Colonic mucosa (tissue), 4 donors: ENCODE results near the gene LRP11. TPM values are rescaled to one million over a fixed set of nuclear protein-coding genes. Genes with fewer than 3 reads are reported as not detected.
A peak's percentile ranks its signal among the peaks of the same experiment; 100 is the strongest.
"Not testable (repeated sequence)": the region's sequence is repeated elsewhere in the genome, so short reads cannot be mapped to it uniquely, and the experiment has no call there.

Experiments used
- DNase-seq: peaks from one replicate; pipeline ENCODE4 v3.0.0-alpha.2; 2020
- H3K27ac ChIP-seq: fragments of 200-600 bp; one replicate; pipeline ENCODE4 v1.8.0; 2021
- H3K27me3 ChIP-seq: fragments of 200-600 bp; one replicate; pipeline ENCODE4 v1.8.0; 2021
- H3K36me3 ChIP-seq: fragments of 200-600 bp; one replicate; pipeline ENCODE4 v1.8.0; 2021
- H3K4me1 ChIP-seq: fragments of 200-600 bp; one replicate; pipeline ENCODE4 v1.8.0; 2021; ENCODE audit warnings: mild to moderate bottlenecking
- H3K4me3 ChIP-seq: fragments of 200-600 bp; one replicate; pipeline ENCODE4 v1.8.0; 2021
- H3K9ac ChIP-seq, 2 donors: one replicate each; pipeline ENCODE4 v1.7.0; 2013; ENCODE audit warnings: control low read depth in 2 of 2, low read depth in 2 of 2, low read length in 2 of 2
- H3K9me3 ChIP-seq: fragments of 200-600 bp; one replicate; pipeline ENCODE4 v1.8.0; 2021
- intact Hi-C: fragments of 100-400 bp; cut with DNase I; formaldehyde crosslinking; loops from one replicate; pipeline ENCODE4 v1.14.1; 2022
- total RNA-seq, 2 donors: library from RNA; stranded (reverse); fragmentation: NEBNext Ultra II Directional in 1 of 2; extraction: Animal tissue kit (Norgen Biotek cat#: 25700) in 1 of 2; gene quantifications; one replicate each; pipeline ENCODE4 v1.2.1, GENCODE V29; 2021
- TF ChIP-seq, protein P1 (sequence below): fragments of 200-600 bp; IDR thresholded peaks from one replicate; pipeline ENCODE4 v1.8.0; 2022; ENCODE audit warnings: antibody characterized with exemption, mild to moderate bottlenecking
- donor health status: healthy.
- donor health status: DM: no; HTN: no; CAD: no.
- donor health status: DM: no; HTN: no; CAD: no.

The LRP11 gene
- total RNA-seq, 2 donors from 2014 or later, result 24.8 to 39.4 TPM

DNA sequence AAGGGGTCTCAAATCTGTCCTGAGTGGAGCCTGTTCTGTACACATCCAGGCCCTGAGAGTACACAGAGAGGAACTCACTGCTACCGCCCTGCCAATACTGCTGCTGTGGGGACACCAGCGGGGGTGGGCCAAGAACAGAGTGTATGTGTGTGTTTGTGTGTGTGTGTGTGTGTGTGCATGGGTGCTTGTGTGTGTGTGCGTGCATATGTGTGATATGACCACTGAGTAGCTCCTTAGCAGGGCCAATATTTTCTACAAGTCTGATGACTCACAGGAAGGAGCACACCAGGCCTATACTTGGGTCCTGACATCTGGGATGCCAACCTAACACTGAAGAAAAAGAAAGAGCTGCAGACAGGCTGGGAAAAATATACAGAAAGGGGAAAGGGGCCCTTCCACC is 32.3 kb upstream of the LRP11 start:
- no peak overlapping the region for H3K4me3 ChIP-seq
- H3K9me3 ChIP-seq, result no peaks in the 10 kb centered on the region
- H3K36me3 ChIP-seq, result no peaks in the 10 kb centered on the region
- H3K27ac ChIP-seq, result peak overlapping the region; percentile 65
- no peaks in the 10 kb centered on the region for H3K27me3 ChIP-seq
- peaks cover 13% of the 10 kb centered on the region for H3K4me1 ChIP-seq
- peak overlapping the region in 1 of 2 donors; percentile 32 for H3K9ac ChIP-seq
- intact Hi-C loops, result no loop called here
- DNase-seq, result no peak
- TF ChIP-seq, protein P1, sequence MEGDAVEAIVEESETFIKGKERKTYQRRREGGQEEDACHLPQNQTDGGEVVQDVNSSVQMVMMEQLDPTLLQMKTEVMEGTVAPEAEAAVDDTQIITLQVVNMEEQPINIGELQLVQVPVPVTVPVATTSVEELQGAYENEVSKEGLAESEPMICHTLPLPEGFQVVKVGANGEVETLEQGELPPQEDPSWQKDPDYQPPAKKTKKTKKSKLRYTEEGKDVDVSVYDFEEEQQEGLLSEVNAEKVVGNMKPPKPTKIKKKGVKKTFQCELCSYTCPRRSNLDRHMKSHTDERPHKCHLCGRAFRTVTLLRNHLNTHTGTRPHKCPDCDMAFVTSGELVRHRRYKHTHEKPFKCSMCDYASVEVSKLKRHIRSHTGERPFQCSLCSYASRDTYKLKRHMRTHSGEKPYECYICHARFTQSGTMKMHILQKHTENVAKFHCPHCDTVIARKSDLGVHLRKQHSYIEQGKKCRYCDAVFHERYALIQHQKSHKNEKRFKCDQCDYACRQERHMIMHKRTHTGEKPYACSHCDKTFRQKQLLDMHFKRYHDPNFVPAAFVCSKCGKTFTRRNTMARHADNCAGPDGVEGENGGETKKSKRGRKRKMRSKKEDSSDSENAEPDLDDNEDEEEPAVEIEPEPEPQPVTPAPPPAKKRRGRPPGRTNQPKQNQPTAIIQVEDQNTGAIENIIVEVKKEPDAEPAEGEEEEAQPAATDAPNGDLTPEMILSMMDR, result no peak

DNA sequence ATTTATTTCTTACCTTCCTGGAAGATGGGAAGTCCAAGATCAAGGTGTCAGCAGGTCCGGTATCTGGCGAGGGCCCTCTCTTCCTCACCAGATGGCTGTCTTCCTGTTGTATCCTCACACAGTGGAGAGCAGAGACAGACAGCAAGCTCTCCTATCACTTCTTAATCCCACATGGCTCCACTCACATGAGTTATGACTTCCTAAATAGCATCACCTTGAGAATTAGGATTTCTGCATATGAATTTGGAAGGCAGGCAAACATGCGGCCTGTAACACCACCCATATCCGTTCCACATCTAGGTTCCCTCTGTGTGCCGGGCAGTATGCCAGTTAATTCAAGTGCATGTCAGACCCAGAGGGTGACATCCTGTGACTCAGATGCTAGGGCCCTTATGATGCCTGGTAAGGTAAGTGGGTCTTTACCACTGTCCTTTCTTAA is 31.7 kb upstream of the LRP11 start:
- Histone ChIP-seq H3K27me3 (no peaks in the 10 kb centered on the region), H3K36me3 (no peaks in the 10 kb centered on the region), H3K9ac (peak overlapping the region in 1 of 2 donors; percentile 32), H3K4me1 (peaks cover 13% of the 10 kb centered on the region), H3K4me3 (no peak overlapping the region), H3K9me3 (no peaks in the 10 kb centered on the region), H3K27ac (peak overlapping the region; percentile 63)
- intact Hi-C loops, result no loop called here
- TF ChIP-seq, protein P1, result no peak
- DNase-seq, result peak; percentile 40

GRCh38 chr6:149895048-149895590 is 31.0 kb upstream of the LRP11 start:
- no peaks in the 10 kb centered on the region for H3K36me3 ChIP-seq
- TF ChIP-seq, protein P1, result no peak
- no peak overlapping the region for H3K9ac ChIP-seq
- DNase-seq, result peak; percentile 81
- intact Hi-C loops, result no loop called here
- H3K9me3 ChIP-seq, result no peaks in the 10 kb centered on the region
- H3K27me3 ChIP-seq, result no peaks in the 10 kb centered on the region
- H3K27ac ChIP-seq, result peak overlapping the region; percentile 63
- no peak overlapping the region for H3K4me3 ChIP-seq
- peaks cover 13% of the 10 kb centered on the region for H3K4me1 ChIP-seq

- intact Hi-C loops, H3K9me3 ChIP-seq, DNase-seq, H3K27me3 ChIP-seq, H3K9ac ChIP-seq, H3K27ac ChIP-seq, H3K36me3 ChIP-seq, H3K4me3 ChIP-seq: not testable (repeated sequence)
- H3K4me1 ChIP-seq, result peaks cover 13% of the 10 kb centered on the region
These were observed 27.7 kb upstream of the LRP11 start for GRCh38 chr6:149891864-149892263.

DNA sequence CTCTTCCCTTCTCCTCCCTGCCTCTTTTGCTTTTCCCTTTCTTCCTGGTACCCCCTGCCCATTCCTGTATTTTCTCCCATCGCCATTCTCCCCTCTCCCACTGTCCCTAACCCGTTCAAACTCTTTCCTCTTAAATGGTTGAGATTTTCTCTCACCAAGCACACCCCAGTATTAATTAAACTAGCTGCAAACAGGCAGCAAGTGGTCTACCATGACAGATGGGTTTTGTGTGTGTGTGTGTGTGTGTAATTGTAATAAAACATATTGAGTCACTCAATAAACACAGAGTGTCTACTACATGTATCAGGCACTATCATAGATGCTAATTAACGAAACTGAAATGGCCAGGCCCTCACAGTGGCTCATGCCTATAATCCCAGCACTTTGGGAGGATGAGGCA is 27.1 kb upstream of the LRP11 start:
- no peaks in the 10 kb centered on the region for H3K27me3 ChIP-seq
- no peak overlapping the region for H3K4me3 ChIP-seq
- H3K4me1 ChIP-seq, result peaks cover 13% of the 10 kb centered on the region
- no peaks in the 10 kb centered on the region for H3K36me3 ChIP-seq
- H3K9ac ChIP-seq, result no peak overlapping the region
- no peak for DNase-seq
- H3K27ac ChIP-seq, result no peak overlapping the region
- TF ChIP-seq, protein P1, result no peak
- no peaks in the 10 kb centered on the region for H3K9me3 ChIP-seq
- intact Hi-C loops, result no loop called here

GRCh38 chr6:149890629-149891045 is 26.5 kb upstream of the LRP11 start:
- H3K4me3 ChIP-seq, result no peak overlapping the region
- no peak overlapping the region for H3K27ac ChIP-seq
- intact Hi-C loops, result no loop called here
- no peak overlapping the region for H3K9ac ChIP-seq
- H3K9me3 ChIP-seq, result no peaks in the 10 kb centered on the region
- TF ChIP-seq, protein P1, result no peak
- H3K36me3 ChIP-seq, result no peaks in the 10 kb centered on the region
- no peak for DNase-seq
- peaks cover 10% of the 10 kb centered on the region for H3K4me1 ChIP-seq
- no peaks in the 10 kb centered on the region for H3K27me3 ChIP-seq
